Activated CD4-positive, alpha-beta T cell treated with anti-CD3 and anti-CD28 coated beads, Interleukin-2, amount 10 ng/mL, durations not matched to agents 24 days and 14 days (primary cell): ENCODE measurements around the gene MAGEB16. TPM values are rescaled to one million over a fixed set of nuclear protein-coding genes. Genes with fewer than 3 reads are reported as not detected.

Experiments
- DNase-seq: peaks from one replicate; pipeline ENCODE4 v3.0.0; 2022
- H3K27ac Mint-ChIP-seq: one replicate; pipeline ENCODE4 v1.8.0; 2022; ENCODE audit warnings: mild to moderate bottlenecking, mixed read lengths
- H3K27me3 Mint-ChIP-seq: one replicate; pipeline ENCODE4 v1.8.0; 2022; ENCODE audit warnings: mixed read lengths
- H3K36me3 Mint-ChIP-seq: one replicate; pipeline ENCODE4 v1.8.0; 2022; ENCODE audit warnings: low read depth, mild to moderate bottlenecking, mixed read lengths
- H3K4me1 Mint-ChIP-seq: one replicate; pipeline ENCODE4 v1.8.0; 2021; ENCODE audit warnings: mixed read lengths
- H3K4me3 Mint-ChIP-seq: one replicate; pipeline ENCODE4 v1.8.0; 2022; ENCODE audit warnings: mild to moderate bottlenecking, moderate library complexity, mixed read lengths
- H3K9me3 Mint-ChIP-seq: one replicate; pipeline ENCODE4 v1.8.0; 2021; ENCODE audit warnings: mixed read lengths
- intact Hi-C: fragments of 100-400 bp; cut with micrococcal nuclease; formaldehyde crosslinking; loops from one replicate; pipeline ENCODE4 v1.15.1; 2023
- total RNA-seq: library from RNA; stranded (reverse); gene quantifications from 2 replicates; pipeline ENCODE4 v1.2.3, GENCODE V29; 2022

Gene MAGEB16
- not detected in 2 replicates for total RNA-seq

GRCh38 chrX:35798042-35798441 lies at the start of gene MAGEB16:
MAGEB16 (plus strand) TSS chrX:35798342; CDS start chrX:35802197, 3,855 bp downstream.
- no peaks in the 10 kb centered on the region for H3K9me3 Mint-ChIP-seq

GRCh38 chrX:35773958-35774564 lies 24.1 kb upstream of the MAGEB16 start:
- Mint-ChIP-seq H3K4me1 (no peaks in the 10 kb centered on the region), H3K9me3 (no peaks in the 10 kb centered on the region), H3K4me3 (no peak overlapping the region), H3K36me3 (no peaks in the 10 kb centered on the region), H3K27ac (no peak overlapping the region), H3K27me3 (no peaks in the 10 kb centered on the region)
- no peak for DNase-seq
- intact Hi-C loops = no loop called here

More at GRCh38 chrX:35798042-35798441, at the start of gene MAGEB16:
- Mint-ChIP-seq H3K27me3 (no peaks in the 10 kb centered on the region), H3K27ac (no peak within 1 kb of the TSS), H3K4me3 (no peak within 1 kb of the TSS), H3K36me3 (no peaks in the 10 kb centered on the region), H3K4me1 (no peaks in the 10 kb centered on the region)
- intact Hi-C loops = no loop called here
- DNase-seq = no peak

GRCh38 chrX:35785075-35785474 lies 13.1 kb upstream of the MAGEB16 start:
- Mint-ChIP-seq H3K4me3 (no peak overlapping the region), H3K4me1 (no peaks in the 10 kb centered on the region), H3K9me3 (no peaks in the 10 kb centered on the region), H3K36me3 (no peaks in the 10 kb centered on the region), H3K27me3 (no peaks in the 10 kb centered on the region), H3K27ac (no peak overlapping the region)
- DNase-seq = no peak
- intact Hi-C loops = no loop called here

DNA sequence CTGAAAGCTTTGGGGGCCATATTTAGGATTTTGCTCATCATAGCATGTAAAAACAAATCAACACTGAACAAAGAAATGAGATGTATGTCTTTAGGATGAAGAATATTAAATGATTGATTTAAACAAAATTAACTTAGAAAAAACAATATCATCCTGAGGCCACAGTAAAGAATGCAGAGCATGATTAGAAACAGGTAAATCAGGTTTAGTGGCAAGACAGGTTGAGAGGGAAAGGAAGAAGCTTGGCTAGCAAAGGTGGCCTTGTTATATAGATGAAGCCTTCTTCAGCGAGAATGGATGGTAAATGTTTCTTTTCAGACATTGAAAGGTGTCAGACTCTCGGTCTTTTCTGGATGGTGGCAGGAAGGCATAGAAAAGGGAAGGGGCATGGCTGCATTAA lies 11.9 kb upstream of the MAGEB16 start:
- intact Hi-C loops = no loop called here
- no peaks in the 10 kb centered on the region for H3K4me1 Mint-ChIP-seq
- H3K36me3 Mint-ChIP-seq = no peaks in the 10 kb centered on the region
- H3K4me3 Mint-ChIP-seq = no peak overlapping the region
- no peak overlapping the region for H3K27ac Mint-ChIP-seq
- H3K9me3 Mint-ChIP-seq = no peaks in the 10 kb centered on the region
- DNase-seq = no peak
- no peaks in the 10 kb centered on the region for H3K27me3 Mint-ChIP-seq

DNA sequence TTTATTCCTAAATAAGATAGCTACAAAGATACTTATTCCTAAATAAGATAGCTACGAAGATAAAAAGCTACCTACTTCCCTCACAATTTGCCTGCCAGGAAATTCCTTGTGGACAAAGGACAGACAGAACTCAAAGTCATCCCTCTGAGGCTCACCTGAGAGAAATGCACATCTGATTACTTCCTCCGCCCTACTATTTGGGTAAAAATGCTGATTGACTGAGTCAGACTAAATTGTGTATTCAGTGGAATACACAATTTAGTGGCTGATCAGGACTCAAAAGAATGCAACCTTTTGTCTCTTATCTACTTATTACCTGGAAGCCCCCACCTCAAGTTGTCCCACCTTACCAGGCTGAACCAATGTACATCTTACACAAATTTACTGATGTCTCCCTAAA lies 10.3 kb upstream of the MAGEB16 start:
- Mint-ChIP-seq H3K9me3 (no peaks in the 10 kb centered on the region), H3K4me3 (no peak overlapping the region), H3K36me3 (no peaks in the 10 kb centered on the region)

DNA sequence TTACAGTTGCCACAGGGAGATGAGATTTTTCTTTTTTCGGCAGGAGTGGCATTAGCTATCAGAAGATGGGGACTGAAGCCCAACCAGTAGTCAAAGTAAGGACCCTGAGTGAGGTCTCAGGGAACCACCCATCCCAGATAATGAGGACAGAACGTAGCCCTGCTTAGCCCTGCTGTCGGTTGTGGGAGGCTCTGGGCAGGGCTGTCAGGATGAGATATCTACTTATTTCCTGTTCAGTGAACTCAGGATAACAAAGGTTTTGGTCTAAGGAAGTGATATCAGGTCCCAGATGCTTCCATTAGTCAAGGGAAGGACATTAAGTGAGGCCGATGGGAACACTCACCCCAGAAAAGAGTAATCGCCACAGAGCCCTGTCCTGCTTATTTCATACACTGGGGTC lies 2.3 kb downstream of the MAGEB16 start:
- no peaks in the 10 kb centered on the region for H3K27me3 Mint-ChIP-seq
- DNase-seq = no peak
- H3K27ac Mint-ChIP-seq = no peak overlapping the region
- no peaks in the 10 kb centered on the region for H3K36me3 Mint-ChIP-seq
- H3K4me1 Mint-ChIP-seq = no peaks in the 10 kb centered on the region
- H3K9me3 Mint-ChIP-seq = no peaks in the 10 kb centered on the region
- H3K4me3 Mint-ChIP-seq = no peak overlapping the region
- intact Hi-C loops = no loop called here

More for the DNA sequence above, 10.3 kb upstream of the MAGEB16 start:
- H3K27ac Mint-ChIP-seq = no peak overlapping the region
- intact Hi-C loops = no loop called here
- no peaks in the 10 kb centered on the region for H3K27me3 Mint-ChIP-seq
- no peaks in the 10 kb centered on the region for H3K4me1 Mint-ChIP-seq
- DNase-seq = no peak

DNA sequence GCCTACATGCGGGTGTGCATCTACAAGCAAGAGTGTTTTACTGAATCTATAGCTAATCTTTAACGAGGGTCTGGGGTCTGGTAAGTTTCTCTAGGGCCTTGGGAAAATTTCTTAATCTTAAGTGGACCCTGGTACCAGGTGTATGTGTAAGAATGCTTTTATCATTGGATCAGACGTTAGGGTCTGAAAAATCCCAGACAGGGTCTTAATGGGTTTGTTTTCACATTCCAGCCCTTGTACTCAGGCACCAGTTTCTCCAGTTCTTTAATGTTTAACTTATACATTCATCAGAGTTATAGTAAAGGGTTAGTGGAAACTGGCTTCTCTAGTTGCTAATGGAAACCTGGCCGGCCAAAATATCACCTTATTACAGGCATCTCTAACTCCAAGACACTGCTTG lies 11.6 kb downstream of the MAGEB16 start:
- DNase-seq = no peak
- intact Hi-C loops = no loop called here
- H3K4me1 Mint-ChIP-seq = no peaks in the 10 kb centered on the region
- no peaks in the 10 kb centered on the region for H3K27me3 Mint-ChIP-seq
- H3K9me3 Mint-ChIP-seq = no peaks in the 10 kb centered on the region
- H3K4me3 Mint-ChIP-seq = no peak overlapping the region
- H3K27ac Mint-ChIP-seq = no peak overlapping the region
- H3K36me3 Mint-ChIP-seq = no peaks in the 10 kb centered on the region

GRCh38 chrX:35819241-35819640 lies 21.1 kb downstream of the MAGEB16 start:
- DNase-seq = no peak
- no peaks in the 10 kb centered on the region for H3K4me1 Mint-ChIP-seq
- no peaks in the 10 kb centered on the region for H3K9me3 Mint-ChIP-seq
- no peak overlapping the region for H3K4me3 Mint-ChIP-seq
- H3K36me3 Mint-ChIP-seq = no peaks in the 10 kb centered on the region
- H3K27me3 Mint-ChIP-seq = no peaks in the 10 kb centered on the region
- intact Hi-C loops = no loop called here
- no peak overlapping the region for H3K27ac Mint-ChIP-seq

- Mint-ChIP-seq H3K9me3 (no peaks in the 10 kb centered on the region), H3K36me3 (no peaks in the 10 kb centered on the region), H3K4me1 (no peaks in the 10 kb centered on the region), H3K4me3 (no peak overlapping the region), H3K27ac (no peak overlapping the region), H3K27me3 (no peaks in the 10 kb centered on the region)
- intact Hi-C loops = no loop called here
- no peak for DNase-seq
These were observed 28.4 kb downstream of the MAGEB16 start for GRCh38 chrX:35826503-35826902.

- H3K36me3 Mint-ChIP-seq = no peaks in the 10 kb centered on the region
- no peaks in the 10 kb centered on the region for H3K27me3 Mint-ChIP-seq
- H3K4me1 Mint-ChIP-seq = no peaks in the 10 kb centered on the region
- no peak overlapping the region for H3K27ac Mint-ChIP-seq
- H3K9me3 Mint-ChIP-seq = no peaks in the 10 kb centered on the region
- intact Hi-C loops = no loop called here
- no peak for DNase-seq
- H3K4me3 Mint-ChIP-seq = no peak overlapping the region
These were observed 31.4 kb downstream of the MAGEB16 start for GRCh38 chrX:35829501-35829900.

GRCh38 chrX:35841872-35842271 lies 43.7 kb downstream of the MAGEB16 start:
- H3K27ac Mint-ChIP-seq = no peak overlapping the region
- intact Hi-C loops = no loop called here
- H3K9me3 Mint-ChIP-seq = no peaks in the 10 kb centered on the region
- no peaks in the 10 kb centered on the region for H3K27me3 Mint-ChIP-seq
- H3K36me3 Mint-ChIP-seq = no peaks in the 10 kb centered on the region
- no peak for DNase-seq
- no peaks in the 10 kb centered on the region for H3K4me1 Mint-ChIP-seq
- H3K4me3 Mint-ChIP-seq = no peak overlapping the region

- no peak for DNase-seq
- Mint-ChIP-seq H3K27ac (no peak overlapping the region), H3K36me3 (no peaks in the 10 kb centered on the region), H3K4me1 (no peaks in the 10 kb centered on the region), H3K4me3 (no peak overlapping the region), H3K9me3 (no peaks in the 10 kb centered on the region), H3K27me3 (no peaks in the 10 kb centered on the region)
- intact Hi-C loops = no loop called here
These were observed 44.5 kb downstream of the MAGEB16 start for GRCh38 chrX:35842674-35843073.

DNA sequence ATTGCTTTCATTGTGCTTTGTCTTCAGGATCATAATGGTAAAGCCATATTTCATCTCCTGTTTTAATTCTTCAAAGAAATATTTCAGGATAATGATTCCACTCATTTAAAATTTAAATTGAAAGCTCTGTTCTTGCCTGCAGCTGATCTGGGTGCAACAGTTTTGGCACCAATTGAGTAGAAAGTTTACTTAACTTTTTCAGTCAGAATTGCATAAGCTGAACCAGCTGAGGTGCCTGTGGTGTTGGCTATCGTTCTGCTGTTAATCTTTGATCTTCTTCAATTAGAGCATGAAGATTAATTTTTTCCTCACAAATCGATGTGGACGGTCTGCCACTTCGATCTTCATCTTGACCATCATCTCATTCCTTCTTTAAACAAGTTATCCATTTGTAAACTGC lies 49.6 kb downstream of the MAGEB16 start:
- no peaks in the 10 kb centered on the region for H3K27me3 Mint-ChIP-seq
- no peaks in the 10 kb centered on the region for H3K36me3 Mint-ChIP-seq
- H3K27ac Mint-ChIP-seq = no peak overlapping the region
- no peaks in the 10 kb centered on the region for H3K9me3 Mint-ChIP-seq
- DNase-seq = no peak
- no peak overlapping the region for H3K4me3 Mint-ChIP-seq
- H3K4me1 Mint-ChIP-seq = no peaks in the 10 kb centered on the region
- intact Hi-C loops = no loop called here
